Measurements from ENCODE around the gene EIF5. TPM values are rescaled to one million over a fixed set of nuclear protein-coding genes. Genes with fewer than 3 reads are reported as not detected.

Gene EIF5
- total RNA-seq, 4 donors from 2014 or later, result 157 to 273 (median 211) TPM

GRCh38 chr14:103382376-103382775, 48.3 kb downstream of the EIF5 start:
- no peak overlapping the region for H3K27ac ChIP-seq
- 26 to 51% methylated on average over 4 of the region's 4 CpGs for WGBS, 2 donors

GRCh38 chr14:103384450-103385151, 50.6 kb downstream of the EIF5 start:
- no peaks in the 10 kb centered on the region for H3K9me3 ChIP-seq
- intact Hi-C loops (cut with DNase I), result loop anchor here (10.0 kb wide), 1 partner anchor 50 kb away; the partner anchor contains the start of gene EIF5
- 29 to 37% methylated on average over 9 to 11 of the region's 31 CpGs for WGBS, 2 donors
- peaks cover 16 to 36% (median 26%) of the 10 kb centered on the region in 3 donors for H3K4me1 ChIP-seq
- H3K27me3 ChIP-seq, result no peaks in the 10 kb centered on the region
- H3K4me3 ChIP-seq, result peak overlapping the region; percentile 67 to 93 (median 82)
- peak overlapping the region; percentile 97 to 99 (median 98) for H3K27ac ChIP-seq
- no peak for DNase-seq
- no peak for TF ChIP-seq POLR2A (IDR thresholded peaks at IDR 0.05)
- no peak for TF ChIP-seq CTCF (IDR thresholded peaks at IDR 0.05)
- no peaks in the 10 kb centered on the region for H3K36me3 ChIP-seq

More at GRCh38 chr14:103382376-103382775, 48.3 kb downstream of the EIF5 start:
- no peak overlapping the region for H3K4me3 ChIP-seq
- peaks cover 9 to 26% (median 11%) of the 10 kb centered on the region in 3 donors for H3K4me1 ChIP-seq
- TF ChIP-seq CTCF (IDR thresholded peaks at IDR 0.05) (no peak), POLR2A (IDR thresholded peaks at IDR 0.05) (no peak)
- no peaks in the 10 kb centered on the region for H3K27me3 ChIP-seq
- DNase-seq, result no peak
- intact Hi-C loops (cut with DNase I), result loop anchor here (10.0 kb wide), 1 partner anchor 48 kb away; the partner anchor contains the start of gene EIF5
- H3K9me3 ChIP-seq, result no peaks in the 10 kb centered on the region
- no peaks in the 10 kb centered on the region for H3K36me3 ChIP-seq

- Histone ChIP-seq H3K4me1 (peaks cover 16 to 40% (median 26%) of the 10 kb centered on the region in 3 donors), H3K36me3 (no peaks in the 10 kb centered on the region), H3K4me3 (peak within 1 kb of the TSS; percentile 67 to 93 (median 82)), H3K27me3 (no peaks in the 10 kb centered on the region), H3K27ac (peak within 1 kb of the TSS; percentile 97 to 99 (median 98)), H3K9me3 (no peaks in the 10 kb centered on the region)
- intact Hi-C loops (cut with DNase I), result loop anchor here (10.0 kb wide), 1 partner anchor 51 kb away; the partner anchor contains the start of gene EIF5
- 0% methylated on average over 11 of the region's 91 CpGs; no CpG with 5 or more reads in 1 of the 2 donors for WGBS, 2 donors
- peak; percentile 91 for DNase-seq
- TF ChIP-seq CTCF (IDR thresholded peaks at IDR 0.05) (peak in 3 of 6 experiments; percentile 9 to 41 (median 23)), POLR2A (IDR thresholded peaks at IDR 0.05) (peak in 3 of 4 donors; percentile 83 to 95 (median 86))
Measured at GRCh38 chr14:103385152-103385928, 51.3 kb downstream of the EIF5 start, which contains the start of gene MARK3. MARK3 (plus strand) TSS chr14:103385415; CDS start chr14:103386030, 615 bp downstream.

GRCh38 chr14:103385929-103386712, 52.1 kb downstream of the EIF5 start:
- peak overlapping the region; percentile 97 to 99 (median 98) for H3K27ac ChIP-seq
- H3K9me3 ChIP-seq, result no peaks in the 10 kb centered on the region
- H3K27me3 ChIP-seq, result no peaks in the 10 kb centered on the region
- no peak for DNase-seq
- no peak for TF ChIP-seq POLR2A (IDR thresholded peaks at IDR 0.05)
- no peak for TF ChIP-seq CTCF (IDR thresholded peaks at IDR 0.05)
- intact Hi-C loops (cut with DNase I), result loop anchor here (10.0 kb wide), 1 partner anchor 51 kb away; the partner anchor contains the start of gene EIF5
- H3K4me1 ChIP-seq, result peaks cover 16 to 48% (median 33%) of the 10 kb centered on the region in 3 donors
- H3K4me3 ChIP-seq, result peak overlapping the region; percentile 67 to 93 (median 82)
- no peaks in the 10 kb centered on the region for H3K36me3 ChIP-seq
- WGBS, 2 donors, result 0 to 1% methylated on average over 9 to 32 of the region's 44 CpGs

Data from esophagus squamous epithelium (tissue), 5 donors.